PC-3 (cell line): ENCODE data around the gene LRRC52.

Source experiments
- EZH2 ChIP-seq: fragments of 300-600 bp; sonication (generic); IDR thresholded peaks from one replicate; pipeline ENCODE4 v1.6.1; 2017; ENCODE audit warnings: antibody characterized with exemption, mild to moderate bottlenecking, low read length; ENCODE audit not compliant: unreplicated experiment
- EZH2phosphoT487 ChIP-seq: fragments of 300-600 bp; sonication (generic); IDR thresholded peaks from 2 replicates; pipeline ENCODE4 v1.6.1; 2018; ENCODE audit warnings: mild to moderate bottlenecking, antibody characterized with exemption, low read length, borderline replicate concordance
- TF ChIP-seq, protein P1 (sequence below): fragments of 300-600 bp; sonication (generic); conservative IDR thresholded peaks from 2 replicates; pipeline ENCODE4 v1.5.1; 2017; ENCODE audit warnings: antibody characterized with exemption, low read depth, mild to moderate bottlenecking, low read length

GRCh38 chr1:165516469-165516868, 27.3 kb upstream of the LRRC52 start:
- TF ChIP-seq, protein P1, sequence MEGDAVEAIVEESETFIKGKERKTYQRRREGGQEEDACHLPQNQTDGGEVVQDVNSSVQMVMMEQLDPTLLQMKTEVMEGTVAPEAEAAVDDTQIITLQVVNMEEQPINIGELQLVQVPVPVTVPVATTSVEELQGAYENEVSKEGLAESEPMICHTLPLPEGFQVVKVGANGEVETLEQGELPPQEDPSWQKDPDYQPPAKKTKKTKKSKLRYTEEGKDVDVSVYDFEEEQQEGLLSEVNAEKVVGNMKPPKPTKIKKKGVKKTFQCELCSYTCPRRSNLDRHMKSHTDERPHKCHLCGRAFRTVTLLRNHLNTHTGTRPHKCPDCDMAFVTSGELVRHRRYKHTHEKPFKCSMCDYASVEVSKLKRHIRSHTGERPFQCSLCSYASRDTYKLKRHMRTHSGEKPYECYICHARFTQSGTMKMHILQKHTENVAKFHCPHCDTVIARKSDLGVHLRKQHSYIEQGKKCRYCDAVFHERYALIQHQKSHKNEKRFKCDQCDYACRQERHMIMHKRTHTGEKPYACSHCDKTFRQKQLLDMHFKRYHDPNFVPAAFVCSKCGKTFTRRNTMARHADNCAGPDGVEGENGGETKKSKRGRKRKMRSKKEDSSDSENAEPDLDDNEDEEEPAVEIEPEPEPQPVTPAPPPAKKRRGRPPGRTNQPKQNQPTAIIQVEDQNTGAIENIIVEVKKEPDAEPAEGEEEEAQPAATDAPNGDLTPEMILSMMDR: no peak
- TF ChIP-seq EZH2 (no peak), EZH2phosphoT487 (no peak)
